Measurements from ENCODE around the gene CENPI.

GRCh38 chrX:101051549-101052302 is 46.3 kb upstream of the CENPI start, which contains the start of gene TRMT2B:
- no peak for TF ChIP-seq ESRRA (CRISPR knock-in tag; IDR thresholded peaks at IDR 0.05; ENCODE audit: borderline replicate concordance)
- TF ChIP-seq CTCF (IDR thresholded peaks at IDR 0.05), result no peak
- no peak for TF ChIP-seq USF1 (CRISPR knock-in tag; IDR thresholded peaks at IDR 0.05)
- TF ChIP-seq IRF1 (CRISPR knock-in tag; IDR thresholded peaks at IDR 0.05), result no peak
